Kidney (tissue), 14 donors: ENCODE results near the gene MYCN. TPM values are rescaled to one million over a fixed set of nuclear protein-coding genes. Genes with fewer than 3 reads are reported as not detected.

Source experiments
- DNase-seq, 5 donors: peaks; one replicate each; pipeline ENCODE4 v3.0.0-alpha.2; 2013 to 2020
- FAIRE-seq: peaks from 2 replicates; lab custom pipeline; 2012; peaks lifted over from hg19 to GRCh38; lab: Jason Lieb, UNC
- H3K27ac ChIP-seq, 2 donors: one replicate each; pipeline ENCODE4 v1.7.0; 2013; ENCODE audit warnings: low read depth in 2 of 2, low read length in 2 of 2, inconsistent platforms in 1 of 2
- H3K27me3 ChIP-seq: one replicate; pipeline ENCODE4 v1.7.1; 2013; ENCODE audit warnings: low read length, inconsistent platforms; ENCODE audit not compliant: control insufficient read depth, insufficient read depth
- H3K36me3 ChIP-seq, 3 donors: one replicate each; pipeline versions ENCODE4 v1.7.0 to v1.7.1; 2013; ENCODE audit warnings: low read length in 3 of 3, control low read depth in 1 of 3, inconsistent platforms in 1 of 3; ENCODE audit not compliant: insufficient read depth in 3 of 3, control insufficient read depth in 2 of 3
- H3K4me1 ChIP-seq, 3 donors: one replicate each; pipeline versions ENCODE4 v1.7.0 to v1.7.1; 2013; ENCODE audit warnings: low read length in 3 of 3, inconsistent platforms in 1 of 3, low read depth in 1 of 3; ENCODE audit not compliant: control insufficient read depth in 2 of 3, insufficient read depth in 2 of 3
- H3K4me3 ChIP-seq, 3 donors: one replicate each; pipeline versions ENCODE4 v1.7.0 to v1.8.1; 2013; ENCODE audit warnings: low read length in 3 of 3, control low read depth in 1 of 3, inconsistent platforms in 1 of 3
- H3K9ac ChIP-seq, 3 donors: one replicate each; pipeline versions ENCODE4 v1.7.0 to v1.7.1; 2013; ENCODE audit warnings: low read length in 3 of 3, control low read depth in 1 of 3, inconsistent platforms in 1 of 3
- H3K9me3 ChIP-seq, 3 donors: one replicate each; pipeline versions ENCODE4 v1.7.0 to v1.7.1; 2013; ENCODE audit warnings: low read length in 3 of 3, control low read depth in 1 of 3, inconsistent platforms in 1 of 3; ENCODE audit not compliant: control insufficient read depth in 2 of 3, insufficient read depth in 1 of 3
- intact Hi-C: fragments of 100-400 bp; cut with DNase I; formaldehyde crosslinking; loops from one replicate; pipeline ENCODE4 v1.11.1; 2022
- polyA plus RNA-seq: library from polyadenylated mRNA; stranded (reverse); fragments of 350-450 nt; fragmentation: Illumina TruSeq; extraction: RNeasy Lipid Tissue Mini Kit (QIAGEN cat#74804); gene quantifications from one replicate; pipeline ENCODE4 v1.2.3, GENCODE V29; 2014; ENCODE audit warnings: low read depth, low replicate concordance; ENCODE audit not compliant: insufficient read depth
- total RNA-seq: library from RNA; stranded (reverse); fragmentation: NEBNext Ultra II Directional; extraction: Animal tissue kit (Norgen Biotek cat#: 25700); gene quantifications from one replicate; pipeline ENCODE4 v1.2.1, GENCODE V29; 2021
- TF ChIP-seq, protein P1 (sequence below): IDR thresholded peaks from 3 replicates; pipeline ENCODE4 v1.5.1; 2012; ENCODE audit warnings: mild to moderate bottlenecking, moderate library complexity, borderline replicate concordance; ENCODE audit not compliant: insufficient read depth; ENCODE audit errors: extremely low read depth
- donor health status: control.
- donor health status: control.
- donor health status: control.
- donor health status: control.
- donor health status: control.
- donor health status: DM: yes; HTN: yes; CAD: no.
- donor health status: Normal renal cell carcinoma (clear cell type).

The MYCN gene
- total and polyA plus RNA-seq, 2 donors from 2014 or later, result 1.7 to 2.2 TPM

DNA sequence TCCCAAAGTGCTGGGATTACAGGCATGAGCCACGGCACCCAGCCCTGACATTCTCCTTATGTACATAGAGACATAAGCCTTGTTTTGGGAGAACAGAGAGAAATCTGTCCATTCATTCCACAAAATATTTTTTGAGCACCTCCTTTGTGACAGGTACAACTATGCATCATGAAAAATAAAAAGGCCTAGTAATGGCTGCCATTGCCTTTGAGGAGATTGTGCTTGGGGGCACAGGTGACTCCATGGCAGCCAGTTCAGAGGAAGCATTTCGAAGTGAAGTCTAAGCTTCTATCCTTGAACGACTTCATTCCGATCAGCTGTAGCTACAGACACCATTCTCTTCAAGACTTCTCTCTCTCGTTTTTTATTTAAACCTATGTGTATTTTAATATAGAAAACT lies 10.5 kb upstream of the MYCN start:
- no peak overlapping the region for H3K27ac ChIP-seq
- no peaks in the 10 kb centered on the region for H3K36me3 ChIP-seq
- intact Hi-C loops, result no loop called here
- no peaks in the 10 kb centered on the region for H3K9me3 ChIP-seq
- no peak overlapping the region for H3K9ac ChIP-seq
- H3K4me3 ChIP-seq, result no peak overlapping the region
- no peak for FAIRE-seq
- no peak for DNase-seq
- TF ChIP-seq, protein P1, sequence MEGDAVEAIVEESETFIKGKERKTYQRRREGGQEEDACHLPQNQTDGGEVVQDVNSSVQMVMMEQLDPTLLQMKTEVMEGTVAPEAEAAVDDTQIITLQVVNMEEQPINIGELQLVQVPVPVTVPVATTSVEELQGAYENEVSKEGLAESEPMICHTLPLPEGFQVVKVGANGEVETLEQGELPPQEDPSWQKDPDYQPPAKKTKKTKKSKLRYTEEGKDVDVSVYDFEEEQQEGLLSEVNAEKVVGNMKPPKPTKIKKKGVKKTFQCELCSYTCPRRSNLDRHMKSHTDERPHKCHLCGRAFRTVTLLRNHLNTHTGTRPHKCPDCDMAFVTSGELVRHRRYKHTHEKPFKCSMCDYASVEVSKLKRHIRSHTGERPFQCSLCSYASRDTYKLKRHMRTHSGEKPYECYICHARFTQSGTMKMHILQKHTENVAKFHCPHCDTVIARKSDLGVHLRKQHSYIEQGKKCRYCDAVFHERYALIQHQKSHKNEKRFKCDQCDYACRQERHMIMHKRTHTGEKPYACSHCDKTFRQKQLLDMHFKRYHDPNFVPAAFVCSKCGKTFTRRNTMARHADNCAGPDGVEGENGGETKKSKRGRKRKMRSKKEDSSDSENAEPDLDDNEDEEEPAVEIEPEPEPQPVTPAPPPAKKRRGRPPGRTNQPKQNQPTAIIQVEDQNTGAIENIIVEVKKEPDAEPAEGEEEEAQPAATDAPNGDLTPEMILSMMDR, result no peak
- no peaks in the 10 kb centered on the region for H3K4me1 ChIP-seq
- H3K27me3 ChIP-seq, result no peaks in the 10 kb centered on the region

DNA sequence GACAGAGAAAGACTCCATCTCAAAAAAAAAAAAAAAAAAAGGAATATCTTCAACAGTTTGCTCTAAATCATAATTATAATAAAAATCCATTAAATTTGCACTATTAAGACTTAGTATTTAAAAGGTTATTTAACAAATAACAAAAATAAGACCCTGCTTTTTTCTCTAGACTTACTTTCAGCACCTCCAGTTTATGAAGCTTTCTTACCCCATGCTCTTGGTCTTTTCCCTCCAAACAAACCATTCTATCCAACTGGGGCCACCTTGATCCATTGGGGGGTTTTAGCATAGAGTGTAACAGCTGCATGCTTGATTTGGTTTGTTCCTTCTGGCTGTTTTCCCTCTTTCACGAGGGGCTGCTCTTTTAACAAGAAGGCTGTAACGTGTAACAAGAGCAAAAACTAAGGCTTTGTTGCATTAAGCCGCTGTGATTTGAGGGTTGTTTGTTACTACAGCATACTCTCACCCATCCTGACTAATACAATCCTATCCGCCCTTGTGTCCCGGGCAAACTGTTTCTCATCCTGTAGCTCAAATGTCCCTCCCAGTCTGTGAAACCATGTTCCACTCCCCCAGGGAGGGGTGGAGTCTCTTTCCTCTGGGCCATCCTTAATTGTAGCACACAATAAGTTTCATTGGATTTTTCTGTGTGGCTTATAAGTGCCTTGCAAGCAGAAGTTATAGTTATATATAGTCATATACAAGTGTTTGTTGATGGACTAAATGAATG lies 9.6 kb upstream of the MYCN start:
- Histone ChIP-seq H3K27ac (no peak overlapping the region), H3K27me3 (no peaks in the 10 kb centered on the region), H3K9ac (no peak overlapping the region), H3K36me3 (no peaks in the 10 kb centered on the region), H3K9me3 (no peaks in the 10 kb centered on the region), H3K4me3 (no peak overlapping the region), H3K4me1 (no peaks in the 10 kb centered on the region)
- intact Hi-C loops, result no loop called here
- TF ChIP-seq, protein P1, result no peak
- DNase-seq, result no peak
- no peak for FAIRE-seq

DNA sequence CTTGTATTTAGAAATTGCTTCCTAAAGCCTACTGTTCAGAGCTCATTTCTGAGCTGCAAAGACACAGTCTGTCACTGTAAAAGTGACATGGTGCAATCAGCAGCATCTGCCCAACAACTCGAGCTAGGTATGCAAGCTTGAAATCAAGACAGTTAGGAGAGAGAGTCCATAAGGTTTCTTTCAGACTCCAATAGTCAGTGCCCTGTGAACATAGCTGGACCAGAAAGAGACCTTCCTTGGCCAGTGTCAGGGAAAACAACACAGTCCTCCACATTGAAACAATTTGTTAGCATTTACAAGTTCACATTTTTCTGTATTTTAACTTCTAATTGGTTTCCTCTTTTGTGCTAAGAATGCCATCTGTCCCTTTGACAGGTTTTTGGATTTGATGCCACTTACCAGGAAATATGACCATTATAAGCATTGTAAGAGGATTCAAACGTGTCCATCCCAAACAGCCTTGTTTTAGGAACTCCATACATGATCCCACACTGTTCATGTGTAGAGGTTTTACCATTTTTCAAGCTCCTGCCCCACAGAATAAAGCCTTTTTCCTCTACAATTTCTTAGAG lies 8.9 kb upstream of the MYCN start:
- no peak for FAIRE-seq
- no peak overlapping the region for H3K27ac ChIP-seq
- H3K4me3 ChIP-seq, result no peak overlapping the region
- H3K36me3 ChIP-seq, result no peaks in the 10 kb centered on the region
- no peaks in the 10 kb centered on the region for H3K27me3 ChIP-seq
- no peaks in the 10 kb centered on the region for H3K4me1 ChIP-seq
- DNase-seq, result no peak
- H3K9me3 ChIP-seq, result no peaks in the 10 kb centered on the region
- TF ChIP-seq, protein P1, result no peak
- no peak overlapping the region for H3K9ac ChIP-seq
- intact Hi-C loops, result no loop called here
